Myocyte (in vitro differentiated cells): ENCODE results near the gene DPRX. TPM values are rescaled to one million over a fixed set of nuclear protein-coding genes. Genes with fewer than 3 reads are reported as not detected.

Experiments used
- microRNA counts: library from miRNA; unstranded; fragments of <30 nt; microRNA quantifications from one replicate; lab custom pipeline; 2016
- microRNA-seq: library from miRNA; unstranded; fragments of <30 nt; microRNA quantifications from one replicate; pipeline ENCODE4, GENCODE V29; 2016
- total RNA-seq: library from RNA; depleted of rRNA; stranded (reverse); fragments of >200 nt; gene quantifications from 2 replicates; pipeline ENCODE4 v1.2.3, GENCODE V29; 2014

The DPRX gene
- total RNA-seq, 1 donor from 2014 or later = not detected

MicroRNAs encoded within 50 kb of the gene (microRNA counts, 767-probe panel; counts per million panel counts)
- microRNA hsa-miR-1323 (lab: Ali Mortazavi, UCI) = not detected
- not detected for microRNA hsa-miR-498 (lab: Ali Mortazavi, UCI)
- microRNA hsa-miR-512-3p (lab: Ali Mortazavi, UCI) = not detected
- microRNA hsa-miR-512-5p (lab: Ali Mortazavi, UCI) = not detected
- microRNA hsa-miR-515-3p (lab: Ali Mortazavi, UCI) = not detected
- microRNA hsa-miR-515-5p (lab: Ali Mortazavi, UCI) = not detected
- microRNA hsa-miR-519c-3p (lab: Ali Mortazavi, UCI) = not detected
- microRNA hsa-miR-519e-3p (lab: Ali Mortazavi, UCI) = not detected
- microRNA hsa-miR-520e (lab: Ali Mortazavi, UCI) = not detected
- not detected for microRNA hsa-miR-520f (lab: Ali Mortazavi, UCI)

Small RNAs within 50 kb of the gene (microRNA-seq; reads per million reads assigned to microRNA genes)
- gene MIR1323 = not detected
- not detected for gene MIR498
- gene MIR512-1 = not detected
- gene MIR512-2 = not detected
- gene MIR515-1 = not detected
- not detected for gene MIR515-2
- gene MIR519C = not detected
- not detected for gene MIR519E
- gene MIR520E = not detected
- gene MIR520F = not detected

Other genes with a start within 250 kb of the DPRX start
- 8.9 and 15.6 TPM in 2 replicates for gene ZNF765, start 236.8 kb upstream of the DPRX start, total RNA-seq
- gene ZNF761, start 200.0 kb upstream of the DPRX start, total RNA-seq = 8.4 and 8.9 TPM in 2 replicates
- 3.3 and 4.6 TPM in 2 replicates for gene ZNF813, start 164.3 kb upstream of the DPRX start, total RNA-seq
- gene ZNF331, start 93.9 kb upstream of the DPRX start, total RNA-seq = 18.8 and 21.1 TPM in 2 replicates
- not detected in 2 replicates for gene NLRP12, start 192.3 kb downstream of the DPRX start, total RNA-seq
- gene MYADM, start 235.9 kb downstream of the DPRX start, total RNA-seq = 43.9 and 78.9 TPM in 2 replicates